Measurements from ENCODE around the gene TCTN2. TPM values are rescaled to one million over a fixed set of nuclear protein-coding genes. Genes with fewer than 3 reads are reported as not detected.

TCTN2 gene
- total and polyA plus RNA-seq, 2 of the 8 experiments (the other 6 are each of a cell fraction or from before 2014, with no cell fraction given): 7.5 to 8.4 TPM

DNA sequence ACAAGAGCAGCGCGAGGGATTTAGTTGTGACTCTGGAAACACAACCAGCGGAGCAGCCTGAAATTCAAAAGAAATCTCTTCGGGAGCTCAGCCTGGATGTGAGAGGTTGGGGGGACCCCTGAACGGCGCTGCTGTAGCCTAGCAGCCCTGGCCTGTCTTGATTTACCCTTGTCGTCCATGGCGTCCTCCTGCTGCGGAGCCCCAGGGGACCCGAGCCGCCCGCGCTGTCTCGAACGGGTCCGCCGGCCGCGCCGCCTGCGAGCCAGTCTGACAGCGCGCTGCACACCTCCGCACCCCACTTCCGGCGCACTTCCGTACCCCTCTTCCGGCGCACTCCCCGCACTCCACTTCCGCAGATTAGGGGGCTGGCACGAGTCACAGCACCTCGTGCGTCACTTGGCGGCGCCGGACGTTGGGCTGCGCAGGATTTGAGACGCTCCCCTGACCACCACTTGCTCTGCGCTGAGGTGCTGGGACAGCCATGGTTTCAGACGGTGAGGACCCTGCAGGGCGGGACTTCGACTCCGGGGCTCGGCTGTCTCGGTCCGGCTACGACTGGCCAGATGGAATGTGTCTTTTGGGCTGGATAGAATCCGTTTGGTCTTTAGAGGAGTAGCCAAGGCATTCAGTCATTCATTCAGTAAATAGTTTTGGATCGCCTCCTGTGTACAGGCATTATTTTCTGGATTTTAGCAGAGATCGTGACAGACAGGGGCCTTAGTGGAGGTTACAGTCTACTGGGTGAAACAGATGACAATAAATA, 37.4 kb upstream of the TCTN2 start, which contains the start of the genes EIF2B1 and GTF2H3 (continued):
- TF ChIP-seq, protein P1, sequence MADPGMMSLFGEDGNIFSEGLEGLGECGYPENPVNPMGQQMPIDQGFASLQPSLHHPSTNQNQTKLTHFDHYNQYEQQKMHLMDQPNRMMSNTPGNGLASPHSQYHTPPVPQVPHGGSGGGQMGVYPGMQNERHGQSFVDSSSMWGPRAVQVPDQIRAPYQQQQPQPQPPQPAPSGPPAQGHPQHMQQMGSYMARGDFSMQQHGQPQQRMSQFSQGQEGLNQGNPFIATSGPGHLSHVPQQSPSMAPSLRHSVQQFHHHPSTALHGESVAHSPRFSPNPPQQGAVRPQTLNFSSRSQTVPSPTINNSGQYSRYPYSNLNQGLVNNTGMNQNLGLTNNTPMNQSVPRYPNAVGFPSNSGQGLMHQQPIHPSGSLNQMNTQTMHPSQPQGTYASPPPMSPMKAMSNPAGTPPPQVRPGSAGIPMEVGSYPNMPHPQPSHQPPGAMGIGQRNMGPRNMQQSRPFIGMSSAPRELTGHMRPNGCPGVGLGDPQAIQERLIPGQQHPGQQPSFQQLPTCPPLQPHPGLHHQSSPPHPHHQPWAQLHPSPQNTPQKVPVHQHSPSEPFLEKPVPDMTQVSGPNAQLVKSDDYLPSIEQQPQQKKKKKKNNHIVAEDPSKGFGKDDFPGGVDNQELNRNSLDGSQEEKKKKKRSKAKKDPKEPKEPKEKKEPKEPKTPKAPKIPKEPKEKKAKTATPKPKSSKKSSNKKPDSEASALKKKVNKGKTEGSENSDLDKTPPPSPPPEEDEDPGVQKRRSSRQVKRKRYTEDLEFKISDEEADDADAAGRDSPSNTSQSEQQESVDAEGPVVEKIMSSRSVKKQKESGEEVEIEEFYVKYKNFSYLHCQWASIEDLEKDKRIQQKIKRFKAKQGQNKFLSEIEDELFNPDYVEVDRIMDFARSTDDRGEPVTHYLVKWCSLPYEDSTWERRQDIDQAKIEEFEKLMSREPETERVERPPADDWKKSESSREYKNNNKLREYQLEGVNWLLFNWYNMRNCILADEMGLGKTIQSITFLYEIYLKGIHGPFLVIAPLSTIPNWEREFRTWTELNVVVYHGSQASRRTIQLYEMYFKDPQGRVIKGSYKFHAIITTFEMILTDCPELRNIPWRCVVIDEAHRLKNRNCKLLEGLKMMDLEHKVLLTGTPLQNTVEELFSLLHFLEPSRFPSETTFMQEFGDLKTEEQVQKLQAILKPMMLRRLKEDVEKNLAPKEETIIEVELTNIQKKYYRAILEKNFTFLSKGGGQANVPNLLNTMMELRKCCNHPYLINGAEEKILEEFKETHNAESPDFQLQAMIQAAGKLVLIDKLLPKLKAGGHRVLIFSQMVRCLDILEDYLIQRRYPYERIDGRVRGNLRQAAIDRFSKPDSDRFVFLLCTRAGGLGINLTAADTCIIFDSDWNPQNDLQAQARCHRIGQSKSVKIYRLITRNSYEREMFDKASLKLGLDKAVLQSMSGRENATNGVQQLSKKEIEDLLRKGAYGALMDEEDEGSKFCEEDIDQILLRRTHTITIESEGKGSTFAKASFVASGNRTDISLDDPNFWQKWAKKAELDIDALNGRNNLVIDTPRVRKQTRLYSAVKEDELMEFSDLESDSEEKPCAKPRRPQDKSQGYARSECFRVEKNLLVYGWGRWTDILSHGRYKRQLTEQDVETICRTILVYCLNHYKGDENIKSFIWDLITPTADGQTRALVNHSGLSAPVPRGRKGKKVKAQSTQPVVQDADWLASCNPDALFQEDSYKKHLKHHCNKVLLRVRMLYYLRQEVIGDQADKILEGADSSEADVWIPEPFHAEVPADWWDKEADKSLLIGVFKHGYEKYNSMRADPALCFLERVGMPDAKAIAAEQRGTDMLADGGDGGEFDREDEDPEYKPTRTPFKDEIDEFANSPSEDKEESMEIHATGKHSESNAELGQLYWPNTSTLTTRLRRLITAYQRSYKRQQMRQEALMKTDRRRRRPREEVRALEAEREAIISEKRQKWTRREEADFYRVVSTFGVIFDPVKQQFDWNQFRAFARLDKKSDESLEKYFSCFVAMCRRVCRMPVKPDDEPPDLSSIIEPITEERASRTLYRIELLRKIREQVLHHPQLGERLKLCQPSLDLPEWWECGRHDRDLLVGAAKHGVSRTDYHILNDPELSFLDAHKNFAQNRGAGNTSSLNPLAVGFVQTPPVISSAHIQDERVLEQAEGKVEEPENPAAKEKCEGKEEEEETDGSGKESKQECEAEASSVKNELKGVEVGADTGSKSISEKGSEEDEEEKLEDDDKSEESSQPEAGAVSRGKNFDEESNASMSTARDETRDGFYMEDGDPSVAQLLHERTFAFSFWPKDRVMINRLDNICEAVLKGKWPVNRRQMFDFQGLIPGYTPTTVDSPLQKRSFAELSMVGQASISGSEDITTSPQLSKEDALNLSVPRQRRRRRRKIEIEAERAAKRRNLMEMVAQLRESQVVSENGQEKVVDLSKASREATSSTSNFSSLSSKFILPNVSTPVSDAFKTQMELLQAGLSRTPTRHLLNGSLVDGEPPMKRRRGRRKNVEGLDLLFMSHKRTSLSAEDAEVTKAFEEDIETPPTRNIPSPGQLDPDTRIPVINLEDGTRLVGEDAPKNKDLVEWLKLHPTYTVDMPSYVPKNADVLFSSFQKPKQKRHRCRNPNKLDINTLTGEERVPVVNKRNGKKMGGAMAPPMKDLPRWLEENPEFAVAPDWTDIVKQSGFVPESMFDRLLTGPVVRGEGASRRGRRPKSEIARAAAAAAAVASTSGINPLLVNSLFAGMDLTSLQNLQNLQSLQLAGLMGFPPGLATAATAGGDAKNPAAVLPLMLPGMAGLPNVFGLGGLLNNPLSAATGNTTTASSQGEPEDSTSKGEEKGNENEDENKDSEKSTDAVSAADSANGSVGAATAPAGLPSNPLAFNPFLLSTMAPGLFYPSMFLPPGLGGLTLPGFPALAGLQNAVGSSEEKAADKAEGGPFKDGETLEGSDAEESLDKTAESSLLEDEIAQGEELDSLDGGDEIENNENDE (IDR thresholded peaks at IDR 0.05; ENCODE audit: insufficient replicate concordance, low read length): no peak
- no peak for TF ChIP-seq SP4 (IDR thresholded peaks at IDR 0.05; ENCODE audit: low read length)
- TF ChIP-seq CTBP2 (IDR thresholded peaks at IDR 0.05; ENCODE audit: borderline replicate concordance, insufficient read depth, insufficient read length, low read length): peak; percentile 79
- no peak for TF ChIP-seq TEAD4 (IDR thresholded peaks at IDR 0.05; ENCODE audit: low read depth, low read length)
- TF ChIP-seq SUZ12 (IDR thresholded peaks at IDR 0.05; ENCODE audit: low read length): no peak
- TF ChIP-seq, protein P2, sequence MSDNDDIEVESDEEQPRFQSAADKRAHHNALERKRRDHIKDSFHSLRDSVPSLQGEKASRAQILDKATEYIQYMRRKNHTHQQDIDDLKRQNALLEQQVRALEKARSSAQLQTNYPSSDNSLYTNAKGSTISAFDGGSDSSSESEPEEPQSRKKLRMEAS (IDR thresholded peaks at IDR 0.05): peak; percentile 95
- TF ChIP-seq JUN (IDR thresholded peaks at IDR 0.05; ENCODE audit: low read depth, low read length): no peak
- peak; percentile 97 for TF ChIP-seq TAF7 (optimal IDR thresholded peaks at IDR 0.05; ENCODE audit: borderline replicate concordance, low read depth, low read length)
- TF ChIP-seq, protein P3, sequence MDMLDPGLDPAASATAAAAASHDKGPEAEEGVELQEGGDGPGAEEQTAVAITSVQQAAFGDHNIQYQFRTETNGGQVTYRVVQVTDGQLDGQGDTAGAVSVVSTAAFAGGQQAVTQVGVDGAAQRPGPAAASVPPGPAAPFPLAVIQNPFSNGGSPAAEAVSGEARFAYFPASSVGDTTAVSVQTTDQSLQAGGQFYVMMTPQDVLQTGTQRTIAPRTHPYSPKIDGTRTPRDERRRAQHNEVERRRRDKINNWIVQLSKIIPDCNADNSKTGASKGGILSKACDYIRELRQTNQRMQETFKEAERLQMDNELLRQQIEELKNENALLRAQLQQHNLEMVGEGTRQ (IDR thresholded peaks at IDR 0.05; ENCODE audit: low read length): no peak

Measured in H1 (cell line).